HT1080 (cell line): ENCODE results near the gene MRPS17. TPM values are rescaled to one million over a fixed set of nuclear protein-coding genes. Genes with fewer than 3 reads are reported as not detected.

Experiments used
- DNase-seq: peaks from one replicate; pipeline ENCODE4 v3.0.0-alpha.2; 2015; ENCODE audit warnings: low read depth
- total RNA-seq: library from RNA; depleted of rRNA; stranded (reverse); fragments of >200 nt; shearing (Covaris generic); gene quantifications from 2 replicates; pipeline ENCODE4 v1.2.3, GENCODE V29; 2014; rRNA removed

The MRPS17 gene
- total RNA-seq, 1 experiment from 2014 or later, result 24.9 TPM

DNA sequence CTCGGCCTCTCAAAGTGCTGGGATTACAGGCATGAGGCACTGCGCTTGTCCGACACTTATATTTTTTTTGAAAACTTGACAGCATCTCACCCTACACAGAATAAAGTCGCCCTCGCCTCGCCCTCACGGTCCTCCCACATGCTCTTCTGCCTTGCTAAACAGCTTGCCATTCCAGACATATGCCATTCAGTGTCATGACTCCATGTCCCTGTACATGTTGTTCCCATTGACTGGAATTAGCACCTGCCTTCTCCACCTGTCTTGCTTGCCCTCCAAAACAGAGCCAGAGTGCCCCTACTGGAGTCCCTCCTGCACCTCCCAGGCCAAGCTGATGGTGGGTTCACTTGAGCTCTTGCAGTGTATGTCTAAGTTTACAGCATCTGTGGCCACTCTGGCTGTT lies 18.9 kb downstream of the MRPS17 start:
- DNase-seq, result no peak

DNA sequence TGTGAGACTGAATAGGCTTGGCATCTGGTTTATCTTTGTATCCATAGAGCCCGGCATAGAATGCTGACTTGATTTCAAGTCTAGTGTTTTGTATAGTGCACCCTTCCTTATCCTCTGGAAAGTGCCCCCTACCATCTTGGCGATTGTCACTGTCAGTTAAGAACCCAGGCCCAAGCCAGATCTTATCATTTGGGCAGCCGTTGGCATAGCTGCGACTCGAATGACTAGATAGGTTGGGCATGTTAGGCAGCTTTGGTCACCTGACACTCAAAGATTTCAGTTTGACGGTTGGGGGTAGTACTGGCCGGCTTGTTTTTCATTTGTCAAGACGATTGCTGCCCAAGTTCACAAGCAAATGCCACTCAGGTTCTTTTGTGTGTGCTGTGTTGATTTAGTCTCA lies 19.3 kb downstream of the MRPS17 start:
- no peak for DNase-seq

DNA sequence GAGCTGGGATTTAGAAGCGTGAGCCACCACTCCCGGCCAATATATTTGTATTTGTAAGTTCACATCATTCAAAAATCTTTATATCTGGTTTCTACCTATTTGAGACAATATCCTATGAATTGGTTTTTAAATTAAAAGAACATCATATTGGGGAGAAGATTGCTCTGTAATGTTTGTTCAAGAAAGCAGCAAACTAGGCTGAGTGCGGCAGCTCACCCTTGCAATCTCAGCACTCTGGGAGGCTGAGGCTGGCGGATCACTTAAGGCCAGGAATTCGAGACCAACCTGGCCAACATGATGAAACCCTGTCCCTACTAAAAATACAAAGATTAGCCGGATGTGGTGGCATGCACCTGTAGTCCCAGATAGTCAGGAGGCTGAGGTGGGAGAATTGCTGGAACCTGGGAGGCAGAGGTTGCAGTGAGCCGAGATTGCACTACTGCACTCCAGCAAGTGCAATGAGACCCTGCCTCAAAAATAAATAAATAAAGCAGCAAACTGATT lies 22.1 kb downstream of the MRPS17 start:
- no peak for DNase-seq

DNA sequence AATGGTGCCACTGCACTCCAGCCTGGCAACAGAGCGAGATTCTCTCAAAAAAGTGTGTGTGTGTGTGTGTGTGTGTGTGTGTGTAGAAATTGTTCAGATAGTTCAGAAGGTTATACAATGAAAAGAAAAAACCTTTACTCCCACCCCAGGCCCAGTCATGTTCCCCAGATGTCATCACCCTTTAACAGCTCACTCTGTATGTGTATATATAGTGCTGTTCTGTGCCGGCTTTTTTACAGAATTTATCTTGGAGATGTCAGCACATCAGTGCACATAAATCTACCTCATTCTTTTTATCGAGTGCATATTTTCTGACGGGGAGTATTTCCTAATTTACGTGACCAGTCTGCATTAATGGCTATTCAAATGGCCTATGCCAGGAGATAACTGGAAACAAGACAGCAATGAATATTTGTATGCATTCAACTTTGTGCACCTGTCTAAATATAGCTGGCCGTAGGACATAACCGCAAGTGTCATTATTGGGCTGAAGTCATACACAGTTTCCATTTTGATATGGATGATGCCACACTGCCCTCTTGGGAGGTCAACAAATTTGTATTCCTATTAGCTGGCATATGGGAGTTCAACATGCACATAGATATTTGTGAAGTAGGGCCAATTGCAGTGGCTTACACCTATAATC lies 24.4 kb downstream of the MRPS17 start:
- no peak for DNase-seq

DNA sequence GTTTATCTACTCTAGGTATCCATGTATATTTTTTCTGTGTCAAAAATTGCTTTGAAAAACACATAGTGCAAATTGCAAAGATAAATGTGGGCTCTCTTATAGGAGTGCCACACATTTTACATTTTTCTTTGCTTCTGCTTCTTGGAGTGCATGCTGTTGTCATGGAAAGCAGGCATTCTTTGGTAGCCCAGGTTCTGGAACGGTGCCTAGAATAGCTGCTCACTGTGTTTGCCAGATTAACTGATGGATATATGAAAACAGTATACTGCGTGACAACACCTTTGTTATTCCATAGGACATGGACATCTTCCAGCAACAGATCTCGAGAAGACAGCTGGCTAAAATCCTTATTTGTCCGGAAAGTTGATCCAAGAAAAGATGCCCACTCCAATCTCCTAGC lies 26.2 kb downstream of the MRPS17 start:
- no peak for DNase-seq

DNA sequence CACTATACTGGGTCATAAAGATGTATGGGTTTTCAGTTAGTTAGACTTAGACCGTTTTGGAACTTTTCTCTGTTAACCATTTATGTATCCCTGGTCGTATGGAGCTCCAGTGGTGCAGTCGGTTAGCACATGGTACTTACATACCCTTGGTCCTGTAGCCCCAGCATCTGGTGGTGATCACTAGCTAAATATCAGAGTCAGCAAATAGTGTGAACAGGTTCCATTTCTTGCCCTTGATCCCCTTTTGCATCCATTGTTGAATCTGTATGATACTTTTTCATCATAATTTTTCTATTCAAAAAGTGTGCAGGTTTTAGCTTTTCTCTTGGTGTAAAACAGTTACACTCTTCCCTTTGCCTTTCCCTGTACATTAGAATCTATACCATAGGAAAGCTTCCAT lies 28.6 kb downstream of the MRPS17 start:
- DNase-seq, result no peak

DNA sequence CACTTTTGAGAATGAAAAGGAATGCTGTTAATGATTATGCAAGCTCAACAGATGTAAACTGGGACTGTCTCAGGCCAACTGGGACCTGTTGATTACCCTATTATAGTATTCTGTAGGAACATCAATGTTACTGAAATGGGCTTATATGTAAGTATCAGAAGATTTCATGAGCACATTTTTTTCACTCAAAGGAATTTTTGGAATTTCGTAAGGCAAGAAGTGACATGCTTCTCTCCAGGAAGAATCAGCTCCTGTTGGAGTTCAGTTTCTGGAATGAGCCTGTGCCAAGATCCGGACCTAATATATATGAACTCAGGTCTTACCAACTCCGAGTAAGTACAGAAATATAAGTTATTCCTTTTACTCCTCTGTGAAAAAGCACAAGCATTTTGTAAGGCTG lies 31.9 kb downstream of the MRPS17 start:
- DNase-seq, result no peak

DNA sequence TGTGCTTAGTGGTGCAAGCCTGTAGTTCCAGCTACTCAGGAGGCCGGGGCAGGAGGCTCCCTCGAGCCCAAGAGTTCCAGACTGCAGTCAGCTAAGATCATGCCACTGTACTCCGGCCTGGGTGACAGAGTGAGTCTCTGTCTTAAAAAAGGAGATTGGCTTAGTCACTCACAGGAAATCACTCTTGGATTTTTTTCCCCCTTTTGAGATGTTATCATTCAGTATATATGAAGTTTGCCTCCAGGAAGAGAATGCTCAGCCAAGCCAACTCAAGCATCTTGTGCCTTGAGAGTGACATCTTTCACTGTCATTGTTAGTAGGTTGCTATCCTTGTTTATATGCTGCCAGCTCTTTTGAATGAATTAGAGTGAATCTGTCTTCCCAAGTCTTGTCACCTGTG lies 40.7 kb downstream of the MRPS17 start:
- DNase-seq, result peak; percentile 42

DNA sequence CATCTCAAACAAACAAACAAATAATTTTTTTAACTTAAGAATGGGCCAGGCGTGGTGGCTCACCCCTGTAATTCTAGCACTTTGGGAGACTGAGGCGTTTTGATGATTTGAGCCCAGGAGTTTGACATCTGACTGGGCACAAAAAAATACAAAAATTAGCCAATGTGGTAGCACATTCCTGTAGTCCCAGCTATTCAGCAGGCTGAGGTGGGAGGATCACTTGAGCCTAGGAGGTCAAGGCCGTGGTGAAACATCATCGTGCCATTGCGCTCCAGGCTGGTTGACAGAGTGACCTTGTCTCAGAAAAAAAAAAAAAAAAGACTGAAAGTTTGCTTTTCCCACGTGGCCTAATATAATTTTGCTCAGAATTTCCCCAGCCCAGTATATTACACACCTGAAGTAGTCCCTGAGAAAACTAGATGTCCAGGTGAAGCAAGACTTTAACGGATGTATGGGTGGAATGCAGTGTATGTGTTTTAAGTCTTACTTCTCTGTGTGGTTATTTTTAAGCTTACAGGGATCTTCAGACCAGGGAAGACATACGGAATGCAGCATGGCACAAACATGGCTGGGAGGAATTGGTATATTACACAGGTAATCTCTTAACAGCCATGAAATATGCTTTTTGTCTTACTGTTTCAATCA lies 45.3 kb downstream of the MRPS17 start:
- no peak for DNase-seq

DNA sequence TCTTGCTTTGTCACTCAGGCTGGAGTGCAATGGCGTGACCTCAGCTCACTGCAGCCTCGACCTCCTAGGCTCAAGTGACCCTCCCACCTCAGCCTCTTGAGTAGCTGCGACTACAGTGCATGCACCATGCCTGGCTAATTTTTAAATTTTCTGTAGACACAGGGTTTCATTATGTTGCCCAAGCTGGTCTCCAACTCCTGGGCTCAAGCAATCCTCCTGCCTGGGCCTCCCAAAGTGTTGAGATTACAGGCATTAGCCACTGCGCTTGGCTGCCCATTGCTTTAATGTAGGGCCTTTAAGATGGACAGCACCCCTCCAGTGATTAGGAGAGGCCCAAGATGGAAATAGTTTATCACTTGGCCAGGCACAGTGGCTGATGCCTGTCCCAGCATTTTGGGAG lies 52.1 kb downstream of the MRPS17 start:
- DNase-seq, result no peak

Other genes with a start within 250 kb of the MRPS17 start
- not detected in 2 replicates for gene SEPTIN14, start 89.1 kb upstream of the MRPS17 start, total RNA-seq
- gene ZNF713, start 64.4 kb upstream of the MRPS17 start, total RNA-seq, result 0.31 and 0.47 TPM in 2 replicates
- 49.7 and 68.6 TPM in 2 replicates for gene NIPSNAP2, start 12.7 kb downstream of the MRPS17 start, total RNA-seq
- gene PSPH, start 99.6 kb downstream of the MRPS17 start, total RNA-seq, result 84.6 and 90.8 TPM in 2 replicates
- 376 and 435 TPM in 2 replicates for gene CCT6A, start 99.9 kb downstream of the MRPS17 start, total RNA-seq
- 111 and 121 TPM in 2 replicates for gene SUMF2, start 112.4 kb downstream of the MRPS17 start, total RNA-seq
- 0.10 and 0.58 TPM in 2 replicates for gene PHKG1, start 141.1 kb downstream of the MRPS17 start, total RNA-seq
- 607 and 847 TPM in 2 replicates for gene CHCHD2, start 154.6 kb downstream of the MRPS17 start, total RNA-seq
- not detected in 2 replicates for gene NUPR2, start 164.5 kb downstream of the MRPS17 start, total RNA-seq